GM12878 (cell line): ENCODE results near the gene RAB6D. TPM values are rescaled to one million over a fixed set of nuclear protein-coding genes. Genes with fewer than 3 reads are reported as not detected.
A peak's percentile ranks its signal among the peaks of the same experiment; 100 is the strongest.

Experiments used
- BRCA1 ChIP-seq: IDR thresholded peaks from 2 replicates; pipeline ENCODE4 v1.6.1; 2011; ENCODE audit warnings: low read depth, low read length, improper control_type of control experiment
- FOS ChIP-seq: IDR thresholded peaks from 3 replicates; pipeline ENCODE4 v1.6.1; 2011; ENCODE audit warnings: borderline replicate concordance; ENCODE audit not compliant: insufficient read length; ENCODE audit errors: extremely low read depth
- KDM1A ChIP-seq: fragments of 200-600 bp; sonication (generic); IDR thresholded peaks from 2 replicates; pipeline ENCODE4 v1.6.1; 2016; ENCODE audit warnings: borderline replicate concordance
- MYC ChIP-seq: IDR thresholded peaks from 2 replicates; pipeline ENCODE4 v1.6.1; 2011; ENCODE audit warnings: mild to moderate bottlenecking, low read length, moderate library complexity, inconsistent platforms; ENCODE audit not compliant: insufficient read depth, insufficient replicate concordance, insufficient read length, severe bottlenecking
- RAD21 ChIP-seq: IDR thresholded peaks from 2 replicates; pipeline ENCODE4 v1.6.1; 2011; ENCODE audit warnings: mild to moderate bottlenecking, low read depth, low read length, moderate library complexity; ENCODE audit not compliant: insufficient read depth
- SMC3 ChIP-seq: IDR thresholded peaks from 2 replicates; pipeline ENCODE4 v1.6.1; 2011; ENCODE audit warnings: low read length, improper control_type of control experiment, borderline replicate concordance
- YY1 ChIP-seq: IDR thresholded peaks from 2 replicates; pipeline ENCODE4 v1.6.1; 2011; ENCODE audit warnings: low read depth, mild to moderate bottlenecking, low read length
- ZBTB40 ChIP-seq: fragments of 450-650 bp; IDR thresholded peaks from 2 replicates; pipeline ENCODE4 v1.6.1; 2016; ENCODE audit warnings: mild to moderate bottlenecking, moderate library complexity, borderline replicate concordance
- ZSCAN29 ChIP-seq: fragments of 450-650 bp; IDR thresholded peaks from 2 replicates; pipeline ENCODE4 v1.6.1; 2017; ENCODE audit warnings: mild to moderate bottlenecking, moderate library complexity
- polyA plus RNA-seq, 11 experiments: library from polyadenylated mRNA; depleted of rRNA in 4 of 11; unstranded in 6 of 11; stranded (reverse) in 5 of 11; fragments of >200 nt; fragmentation: Nextera tagmentation in 4 of 11; fragmentation: Illumina TruSeq in 1 of 11; extraction: Ambion mirVana in 4 of 11; extraction: Trizol in 1 of 11; gene quantifications; 1 replicate in 1 of 11; 2 replicates in 10 of 11; pipeline versions ENCODE4 v1.2.1 to v1.2.3, GENCODE V29; 2011 to 2016; ENCODE audit warnings: inconsistent platforms in 2 of 11, missing spikeins in 2 of 11, low read depth in 1 of 11
- total RNA-seq, 4 experiments: library from RNA; depleted of rRNA in 3 of 4; stranded (reverse); fragments of >200 nt in 3 of 4; fragmentation: Illumina TruSeq in 1 of 4; extraction: Trizol in 1 of 4; gene quantifications; 2 replicates each; pipeline versions ENCODE4 v1.2.1 to v1.2.3, GENCODE V29; 2013 to 2021
- TF ChIP-seq, protein P1 (sequence below), 3 experiments: IDR thresholded peaks in 2 of 3; conservative IDR thresholded peaks in 1 of 3; 2 replicates each; pipeline ENCODE4 v1.5.1; 2011; ENCODE audit warnings: low read depth in 3 of 3, low read length in 3 of 3, mild to moderate bottlenecking in 3 of 3, control low read depth in 2 of 3, moderate library complexity in 2 of 3, inconsistent platforms in 1 of 3, mixed read lengths in 1 of 3; ENCODE audit not compliant: control insufficient read depth in 2 of 3, insufficient read depth in 1 of 3; ENCODE audit errors: extremely low read depth in 1 of 3
- TF ChIP-seq, protein P2 (sequence below): fragments of 150-350 bp; IDR thresholded peaks from 2 replicates; pipeline ENCODE4 v1.6.1; 2016; ENCODE audit warnings: low read depth, low read length
- TF ChIP-seq, protein P3 (sequence below): IDR thresholded peaks from 2 replicates; pipeline ENCODE4 v1.6.1; 2011; ENCODE audit warnings: borderline replicate concordance, low read depth, mild to moderate bottlenecking, moderate library complexity, low read length; ENCODE audit not compliant: insufficient read depth, poor library complexity, severe bottlenecking
- TF ChIP-seq, protein P4 (sequence below): fragments of 450-650 bp; formaldehyde crosslinking; IDR thresholded peaks from 2 replicates; pipeline ENCODE4 v1.4.0; 2020; ENCODE audit warnings: mild to moderate bottlenecking, moderate library complexity

RAB6D gene
- total and polyA plus RNA-seq, 10 of the 15 experiments (the other 5 are each of a cell fraction or from before 2014, with no cell fraction given) = 0.03 to 0.11 (median 0.05) TPM; not detected in 6

DNA sequence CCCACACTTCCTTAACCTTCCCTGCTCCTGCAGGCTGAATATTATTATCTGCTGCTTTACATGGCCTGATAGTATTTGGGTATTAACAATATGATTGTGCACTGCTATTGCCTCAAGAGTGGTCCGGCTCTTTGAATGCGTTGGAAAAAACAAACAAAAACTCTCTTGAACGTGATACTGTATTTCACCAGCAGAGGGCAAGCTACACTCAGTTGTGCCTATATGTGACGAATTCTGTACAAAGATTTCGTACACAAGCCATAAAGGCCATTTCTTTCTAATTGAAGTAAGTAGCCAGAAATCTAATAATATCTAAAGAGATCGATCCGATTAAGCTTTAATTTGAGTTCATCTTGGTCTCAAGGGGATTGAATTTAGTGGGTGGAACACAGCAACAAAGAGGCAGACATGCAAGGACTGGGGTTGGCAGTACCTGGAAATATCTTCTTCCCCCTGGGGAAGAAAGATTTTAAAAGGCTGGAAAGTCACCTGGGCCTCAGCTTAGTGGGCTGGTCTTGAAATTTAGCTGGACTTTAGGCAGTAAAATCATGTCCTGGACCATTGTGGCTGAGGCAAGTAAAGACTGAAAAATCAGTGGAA, 49.3 kb upstream of the RAB6D start (continued):
- TF ChIP-seq RAD21 (peak; percentile 91), YY1 (0 out of 2 replicates have a peak, but pooled peaks have one; percentile 17), KDM1A (no peak), SMC3 (peak; percentile 93), ZSCAN29 (no peak), ZBTB40 (no peak), MYC (no peak), FOS (no peak), BRCA1 (no peak)
- TF ChIP-seq, protein P1, sequence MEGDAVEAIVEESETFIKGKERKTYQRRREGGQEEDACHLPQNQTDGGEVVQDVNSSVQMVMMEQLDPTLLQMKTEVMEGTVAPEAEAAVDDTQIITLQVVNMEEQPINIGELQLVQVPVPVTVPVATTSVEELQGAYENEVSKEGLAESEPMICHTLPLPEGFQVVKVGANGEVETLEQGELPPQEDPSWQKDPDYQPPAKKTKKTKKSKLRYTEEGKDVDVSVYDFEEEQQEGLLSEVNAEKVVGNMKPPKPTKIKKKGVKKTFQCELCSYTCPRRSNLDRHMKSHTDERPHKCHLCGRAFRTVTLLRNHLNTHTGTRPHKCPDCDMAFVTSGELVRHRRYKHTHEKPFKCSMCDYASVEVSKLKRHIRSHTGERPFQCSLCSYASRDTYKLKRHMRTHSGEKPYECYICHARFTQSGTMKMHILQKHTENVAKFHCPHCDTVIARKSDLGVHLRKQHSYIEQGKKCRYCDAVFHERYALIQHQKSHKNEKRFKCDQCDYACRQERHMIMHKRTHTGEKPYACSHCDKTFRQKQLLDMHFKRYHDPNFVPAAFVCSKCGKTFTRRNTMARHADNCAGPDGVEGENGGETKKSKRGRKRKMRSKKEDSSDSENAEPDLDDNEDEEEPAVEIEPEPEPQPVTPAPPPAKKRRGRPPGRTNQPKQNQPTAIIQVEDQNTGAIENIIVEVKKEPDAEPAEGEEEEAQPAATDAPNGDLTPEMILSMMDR (IDR thresholded peaks at IDR 0.05 in 2 of 3, conservative IDR thresholded peaks at IDR 0.05 in 1 of 3; ENCODE audit: control insufficient read depth in 2 of 3, extremely low read depth in 1 of 3, insufficient read depth in 1 of 3, low read depth in 3 of 3, low read length in 3 of 3) = peak; percentile 65 to 87 (median 69)
- TF ChIP-seq, protein P2, sequence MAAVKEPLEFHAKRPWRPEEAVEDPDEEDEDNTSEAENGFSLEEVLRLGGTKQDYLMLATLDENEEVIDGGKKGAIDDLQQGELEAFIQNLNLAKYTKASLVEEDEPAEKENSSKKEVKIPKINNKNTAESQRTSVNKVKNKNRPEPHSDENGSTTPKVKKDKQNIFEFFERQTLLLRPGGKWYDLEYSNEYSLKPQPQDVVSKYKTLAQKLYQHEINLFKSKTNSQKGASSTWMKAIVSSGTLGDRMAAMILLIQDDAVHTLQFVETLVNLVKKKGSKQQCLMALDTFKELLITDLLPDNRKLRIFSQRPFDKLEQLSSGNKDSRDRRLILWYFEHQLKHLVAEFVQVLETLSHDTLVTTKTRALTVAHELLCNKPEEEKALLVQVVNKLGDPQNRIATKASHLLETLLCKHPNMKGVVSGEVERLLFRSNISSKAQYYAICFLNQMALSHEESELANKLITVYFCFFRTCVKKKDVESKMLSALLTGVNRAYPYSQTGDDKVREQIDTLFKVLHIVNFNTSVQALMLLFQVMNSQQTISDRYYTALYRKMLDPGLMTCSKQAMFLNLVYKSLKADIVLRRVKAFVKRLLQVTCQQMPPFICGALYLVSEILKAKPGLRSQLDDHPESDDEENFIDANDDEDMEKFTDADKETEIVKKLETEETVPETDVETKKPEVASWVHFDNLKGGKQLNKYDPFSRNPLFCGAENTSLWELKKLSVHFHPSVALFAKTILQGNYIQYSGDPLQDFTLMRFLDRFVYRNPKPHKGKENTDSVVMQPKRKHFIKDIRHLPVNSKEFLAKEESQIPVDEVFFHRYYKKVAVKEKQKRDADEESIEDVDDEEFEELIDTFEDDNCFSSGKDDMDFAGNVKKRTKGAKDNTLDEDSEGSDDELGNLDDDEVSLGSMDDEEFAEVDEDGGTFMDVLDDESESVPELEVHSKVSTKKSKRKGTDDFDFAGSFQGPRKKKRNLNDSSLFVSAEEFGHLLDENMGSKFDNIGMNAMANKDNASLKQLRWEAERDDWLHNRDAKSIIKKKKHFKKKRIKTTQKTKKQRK = no peak
- TF ChIP-seq, protein P3, sequence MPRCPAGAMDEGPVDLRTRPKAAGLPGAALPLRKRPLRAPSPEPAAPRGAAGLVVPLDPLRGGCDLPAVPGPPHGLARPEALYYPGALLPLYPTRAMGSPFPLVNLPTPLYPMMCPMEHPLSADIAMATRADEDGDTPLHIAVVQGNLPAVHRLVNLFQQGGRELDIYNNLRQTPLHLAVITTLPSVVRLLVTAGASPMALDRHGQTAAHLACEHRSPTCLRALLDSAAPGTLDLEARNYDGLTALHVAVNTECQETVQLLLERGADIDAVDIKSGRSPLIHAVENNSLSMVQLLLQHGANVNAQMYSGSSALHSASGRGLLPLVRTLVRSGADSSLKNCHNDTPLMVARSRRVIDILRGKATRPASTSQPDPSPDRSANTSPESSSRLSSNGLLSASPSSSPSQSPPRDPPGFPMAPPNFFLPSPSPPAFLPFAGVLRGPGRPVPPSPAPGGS = no peak
- TF ChIP-seq, protein P4, sequence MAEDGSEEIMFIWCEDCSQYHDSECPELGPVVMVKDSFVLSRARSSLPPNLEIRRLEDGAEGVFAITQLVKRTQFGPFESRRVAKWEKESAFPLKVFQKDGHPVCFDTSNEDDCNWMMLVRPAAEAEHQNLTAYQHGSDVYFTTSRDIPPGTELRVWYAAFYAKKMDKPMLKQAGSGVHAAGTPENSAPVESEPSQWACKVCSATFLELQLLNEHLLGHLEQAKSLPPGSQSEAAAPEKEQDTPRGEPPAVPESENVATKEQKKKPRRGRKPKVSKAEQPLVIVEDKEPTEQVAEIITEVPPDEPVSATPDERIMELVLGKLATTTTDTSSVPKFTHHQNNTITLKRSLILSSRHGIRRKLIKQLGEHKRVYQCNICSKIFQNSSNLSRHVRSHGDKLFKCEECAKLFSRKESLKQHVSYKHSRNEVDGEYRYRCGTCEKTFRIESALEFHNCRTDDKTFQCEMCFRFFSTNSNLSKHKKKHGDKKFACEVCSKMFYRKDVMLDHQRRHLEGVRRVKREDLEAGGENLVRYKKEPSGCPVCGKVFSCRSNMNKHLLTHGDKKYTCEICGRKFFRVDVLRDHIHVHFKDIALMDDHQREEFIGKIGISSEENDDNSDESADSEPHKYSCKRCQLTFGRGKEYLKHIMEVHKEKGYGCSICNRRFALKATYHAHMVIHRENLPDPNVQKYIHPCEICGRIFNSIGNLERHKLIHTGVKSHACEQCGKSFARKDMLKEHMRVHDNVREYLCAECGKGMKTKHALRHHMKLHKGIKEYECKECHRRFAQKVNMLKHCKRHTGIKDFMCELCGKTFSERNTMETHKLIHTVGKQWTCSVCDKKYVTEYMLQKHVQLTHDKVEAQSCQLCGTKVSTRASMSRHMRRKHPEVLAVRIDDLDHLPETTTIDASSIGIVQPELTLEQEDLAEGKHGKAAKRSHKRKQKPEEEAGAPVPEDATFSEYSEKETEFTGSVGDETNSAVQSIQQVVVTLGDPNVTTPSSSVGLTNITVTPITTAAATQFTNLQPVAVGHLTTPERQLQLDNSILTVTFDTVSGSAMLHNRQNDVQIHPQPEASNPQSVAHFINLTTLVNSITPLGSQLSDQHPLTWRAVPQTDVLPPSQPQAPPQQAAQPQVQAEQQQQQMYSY (CRISPR knock-in tag) = no peak
